Endothelial cell of umbilical vein (primary cell): ENCODE results near the gene BASP1.

ENCODE experiments used
- CTCF ChIP-seq, 2 donors: IDR thresholded peaks; 1 replicate in 1 of 2; 2 replicates in 1 of 2; pipeline ENCODE4 v1.5.1; 2011; ENCODE audit warnings: low read length in 2 of 2, mild to moderate bottlenecking in 2 of 2, moderate library complexity in 2 of 2, control low read depth in 1 of 2, inconsistent platforms in 1 of 2, low read depth in 1 of 2; ENCODE audit not compliant: insufficient read depth in 1 of 2; ENCODE audit errors: extremely low read depth in 1 of 2
- EZH2 ChIP-seq: IDR thresholded peaks from 2 replicates; pipeline ENCODE4 v1.6.1; 2012; ENCODE audit warnings: borderline replicate concordance, low read depth, mild to moderate bottlenecking, moderate library complexity, low read length, inconsistent platforms; ENCODE audit not compliant: severe bottlenecking
- FOS ChIP-seq: IDR thresholded peaks from 2 replicates; pipeline ENCODE4 v1.6.1; 2011; ENCODE audit warnings: mild to moderate bottlenecking, low read length, moderate library complexity, borderline replicate concordance; ENCODE audit not compliant: insufficient read depth
- GATA2 ChIP-seq: IDR thresholded peaks from 2 replicates; pipeline ENCODE4 v1.7.0; 2011; ENCODE audit warnings: low read depth, mild to moderate bottlenecking, moderate library complexity, mixed read lengths, low read length; ENCODE audit not compliant: insufficient read length, insufficient read depth
- JUN ChIP-seq: IDR thresholded peaks from 2 replicates; pipeline ENCODE4 v1.6.1; 2011; ENCODE audit warnings: borderline replicate concordance, low read depth; ENCODE audit not compliant: insufficient read length, insufficient read depth
- MAX ChIP-seq: IDR thresholded peaks from 2 replicates; pipeline ENCODE4 v1.6.1; 2011; ENCODE audit not compliant: insufficient read depth, insufficient read length
- POLR2A ChIP-seq: IDR thresholded peaks from 2 replicates; pipeline ENCODE4 v1.6.1; 2012; ENCODE audit warnings: low read depth, mild to moderate bottlenecking, control low read depth, low read length
- POLR2AphosphoS5 ChIP-seq: IDR thresholded peaks from 2 replicates; pipeline ENCODE4 v1.6.1; 2012; ENCODE audit warnings: low read depth, mild to moderate bottlenecking, control low read depth, low read length, moderate library complexity; ENCODE audit not compliant: insufficient read depth

GRCh38 chr5:17278931-17279330 lies 61.5 kb downstream of the BASP1 start:
- peak; percentile 26 for TF ChIP-seq POLR2A
- TF ChIP-seq CTCF (IDR thresholded peaks at IDR 0.05; ENCODE audit: extremely low read depth in 1 of 2, insufficient read depth in 1 of 2, low read depth in 1 of 2, low read length in 2 of 2), result no peak
- TF ChIP-seq POLR2AphosphoS5, result no peak
- no peak for TF ChIP-seq MAX
- no peak for TF ChIP-seq FOS
- TF ChIP-seq JUN, result no peak
- TF ChIP-seq GATA2, result no peak
- no peak for TF ChIP-seq EZH2
